Measurements from ENCODE around the gene C4orf54. TPM values are rescaled to one million over a fixed set of nuclear protein-coding genes. Genes with fewer than 3 reads are reported as not detected.

Gene C4orf54
- total RNA-seq, result not detected

- POLR2A ChIA-PET, result no interaction called here
- Mint-ChIP-seq H3K4me1 (no peaks in the 10 kb centered on the region), H3K27me3 (peaks cover 13% of the 10 kb centered on the region), H3K27ac (no peak within 1 kb of the TSS), H3K36me3 (no peaks in the 10 kb centered on the region), H3K4me3 (no peak within 1 kb of the TSS), H3K9me3 (no peaks in the 10 kb centered on the region)
- DNase-seq (no peak), ATAC-seq (ENCODE audit: low read depth) (no peak)
Measured at GRCh38 chr4:99657798-99658197, at the start of gene C4orf54. C4orf54 (minus strand) TSS chr4:99657828; CDS start chr4:99654648, 3,180 bp downstream.

- Mint-ChIP-seq H3K9me3 (no peaks in the 10 kb centered on the region), H3K36me3 (no peaks in the 10 kb centered on the region), H3K4me1 (no peaks in the 10 kb centered on the region), H3K27me3 (peaks cover 7% of the 10 kb centered on the region), H3K27ac (no peak overlapping the region), H3K4me3 (no peak overlapping the region)
- no peak for DNase-seq
- no peak for ATAC-seq (ENCODE audit: low read depth)
- POLR2A ChIA-PET, result no interaction called here
Measured at GRCh38 chr4:99705891-99706290, 48.3 kb upstream of the C4orf54 start.

GRCh38 chr4:99696801-99697200, 39.2 kb upstream of the C4orf54 start:
- Mint-ChIP-seq H3K27ac (no peak overlapping the region), H3K4me3 (no peak overlapping the region), H3K4me1 (no peaks in the 10 kb centered on the region), H3K36me3 (no peaks in the 10 kb centered on the region), H3K9me3 (no peaks in the 10 kb centered on the region), H3K27me3 (peaks cover 4% of the 10 kb centered on the region)
- no peak for DNase-seq
- POLR2A ChIA-PET, result no interaction called here
- ATAC-seq (ENCODE audit: low read depth), result no peak

- H3K4me3 Mint-ChIP-seq, result no peak overlapping the region
- no peaks in the 10 kb centered on the region for H3K27me3 Mint-ChIP-seq
- H3K9me3 Mint-ChIP-seq, result peaks cover 6% of the 10 kb centered on the region
- H3K4me1 Mint-ChIP-seq, result no peaks in the 10 kb centered on the region
- no peak for ATAC-seq (ENCODE audit: low read depth)
- POLR2A ChIA-PET, result no interaction called here
- no peak for DNase-seq
- H3K27ac Mint-ChIP-seq, result no peak overlapping the region
- H3K36me3 Mint-ChIP-seq, result peaks cover 2% of the 10 kb centered on the region
Measured at GRCh38 chr4:99693140-99693539, 35.5 kb upstream of the C4orf54 start.

- Mint-ChIP-seq H3K4me3 (no peak overlapping the region), H3K4me1 (no peaks in the 10 kb centered on the region), H3K36me3 (peaks cover 2% of the 10 kb centered on the region), H3K27ac (no peak overlapping the region), H3K27me3 (peaks cover 1% of the 10 kb centered on the region), H3K9me3 (peaks cover 6% of the 10 kb centered on the region)
- POLR2A ChIA-PET, result no interaction called here
- no peak for DNase-seq
- ATAC-seq (ENCODE audit: low read depth), result no peak
Measured at GRCh38 chr4:99690990-99691389, 33.4 kb upstream of the C4orf54 start.

GRCh38 chr4:99690472-99690871, 32.8 kb upstream of the C4orf54 start:
- Mint-ChIP-seq H3K27ac (no peak overlapping the region), H3K36me3 (peaks cover 2% of the 10 kb centered on the region), H3K9me3 (peaks cover 6% of the 10 kb centered on the region), H3K27me3 (peaks cover 3% of the 10 kb centered on the region), H3K4me1 (no peaks in the 10 kb centered on the region), H3K4me3 (no peak overlapping the region)
- POLR2A ChIA-PET, result no interaction called here
- no peak for DNase-seq
- ATAC-seq (ENCODE audit: low read depth), result no peak

- H3K4me3 Mint-ChIP-seq, result no peak overlapping the region
- no peak overlapping the region for H3K27ac Mint-ChIP-seq
- peaks cover 7% of the 10 kb centered on the region for H3K27me3 Mint-ChIP-seq
- POLR2A ChIA-PET, result no interaction called here
- peaks cover 6% of the 10 kb centered on the region for H3K9me3 Mint-ChIP-seq
- no peaks in the 10 kb centered on the region for H3K4me1 Mint-ChIP-seq
- ATAC-seq (ENCODE audit: low read depth), result no peak
- peaks cover 2% of the 10 kb centered on the region for H3K36me3 Mint-ChIP-seq
- no peak for DNase-seq
Measured at GRCh38 chr4:99687120-99687519, 29.5 kb upstream of the C4orf54 start.

- no peak for ATAC-seq (ENCODE audit: low read depth)
- no peak for DNase-seq
- Mint-ChIP-seq H3K9me3 (peaks cover 3% of the 10 kb centered on the region), H3K4me3 (no peak overlapping the region), H3K4me1 (no peaks in the 10 kb centered on the region), H3K27ac (no peak overlapping the region), H3K27me3 (peaks cover 7% of the 10 kb centered on the region), H3K36me3 (no peaks in the 10 kb centered on the region)
- POLR2A ChIA-PET, result no interaction called here
Measured at GRCh38 chr4:99685234-99685633, 27.6 kb upstream of the C4orf54 start.

GRCh38 chr4:99683895-99684294, 26.3 kb upstream of the C4orf54 start:
- no peak overlapping the region for H3K4me3 Mint-ChIP-seq
- no peaks in the 10 kb centered on the region for H3K4me1 Mint-ChIP-seq
- no peak overlapping the region for H3K27ac Mint-ChIP-seq
- DNase-seq (no peak), ATAC-seq (ENCODE audit: low read depth) (no peak)
- H3K36me3 Mint-ChIP-seq, result no peaks in the 10 kb centered on the region
- H3K9me3 Mint-ChIP-seq, result no peaks in the 10 kb centered on the region
- POLR2A ChIA-PET, result no interaction called here
- H3K27me3 Mint-ChIP-seq, result peaks cover 7% of the 10 kb centered on the region

GRCh38 chr4:99679976-99680375, 22.3 kb upstream of the C4orf54 start:
- H3K27me3 Mint-ChIP-seq, result peaks cover 18% of the 10 kb centered on the region
- H3K4me1 Mint-ChIP-seq, result no peaks in the 10 kb centered on the region
- POLR2A ChIA-PET, result no interaction called here
- no peak overlapping the region for H3K4me3 Mint-ChIP-seq
- H3K36me3 Mint-ChIP-seq, result no peaks in the 10 kb centered on the region
- H3K27ac Mint-ChIP-seq, result no peak overlapping the region
- no peak for DNase-seq
- H3K9me3 Mint-ChIP-seq, result peaks cover 3% of the 10 kb centered on the region
- ATAC-seq (ENCODE audit: low read depth), result no peak

- POLR2A ChIA-PET, result no interaction called here
- DNase-seq (no peak), ATAC-seq (ENCODE audit: low read depth) (no peak)
- Mint-ChIP-seq H3K27ac (no peak overlapping the region), H3K4me1 (no peaks in the 10 kb centered on the region), H3K4me3 (no peak overlapping the region), H3K9me3 (peaks cover 3% of the 10 kb centered on the region), H3K27me3 (peaks cover 24% of the 10 kb centered on the region), H3K36me3 (no peaks in the 10 kb centered on the region)
Measured at GRCh38 chr4:99679204-99679603, 21.6 kb upstream of the C4orf54 start.

GRCh38 chr4:99677161-99677560, 19.5 kb upstream of the C4orf54 start:
- no peak overlapping the region for H3K27ac Mint-ChIP-seq
- DNase-seq (no peak), ATAC-seq (ENCODE audit: low read depth) (no peak)
- no peaks in the 10 kb centered on the region for H3K36me3 Mint-ChIP-seq
- no peaks in the 10 kb centered on the region for H3K4me1 Mint-ChIP-seq
- peaks cover 12% of the 10 kb centered on the region for H3K9me3 Mint-ChIP-seq
- peaks cover 26% of the 10 kb centered on the region for H3K27me3 Mint-ChIP-seq
- no peak overlapping the region for H3K4me3 Mint-ChIP-seq
- POLR2A ChIA-PET, result no interaction called here

GRCh38 chr4:99670409-99671073, 12.9 kb upstream of the C4orf54 start:
- peaks cover 14% of the 10 kb centered on the region for H3K9me3 Mint-ChIP-seq
- no peak overlapping the region for H3K4me3 Mint-ChIP-seq
- H3K27me3 Mint-ChIP-seq, result peaks cover 14% of the 10 kb centered on the region
- H3K36me3 Mint-ChIP-seq, result no peaks in the 10 kb centered on the region
- H3K27ac Mint-ChIP-seq, result no peak overlapping the region
- ATAC-seq (ENCODE audit: low read depth) (no peak), DNase-seq (no peak)
- POLR2A ChIA-PET, result no interaction called here
- no peaks in the 10 kb centered on the region for H3K4me1 Mint-ChIP-seq

- POLR2A ChIA-PET, result no interaction called here
- no peak overlapping the region for H3K4me3 Mint-ChIP-seq
- ATAC-seq (ENCODE audit: low read depth) (no peak), DNase-seq (no peak)
- H3K4me1 Mint-ChIP-seq, result no peaks in the 10 kb centered on the region
- H3K27ac Mint-ChIP-seq, result no peak overlapping the region
- peaks cover 14% of the 10 kb centered on the region for H3K9me3 Mint-ChIP-seq
- peaks cover 9% of the 10 kb centered on the region for H3K27me3 Mint-ChIP-seq
- no peaks in the 10 kb centered on the region for H3K36me3 Mint-ChIP-seq
Measured at GRCh38 chr4:99669084-99669483, 11.5 kb upstream of the C4orf54 start.

GRCh38 chr4:99668472-99668871, 10.8 kb upstream of the C4orf54 start:
- Mint-ChIP-seq H3K4me1 (no peaks in the 10 kb centered on the region), H3K36me3 (no peaks in the 10 kb centered on the region), H3K27me3 (peaks cover 7% of the 10 kb centered on the region), H3K9me3 (peaks cover 14% of the 10 kb centered on the region), H3K4me3 (no peak overlapping the region), H3K27ac (no peak overlapping the region)
- ATAC-seq (ENCODE audit: low read depth) (no peak), DNase-seq (no peak)
- POLR2A ChIA-PET, result no interaction called here
